B cell (primary cell): Measurements from ENCODE around the gene KIF1A. TPM values are rescaled to one million over a fixed set of nuclear protein-coding genes. Genes with fewer than 3 reads are reported as not detected.

Experiments
- ATAC-seq: fragments of 200-7000 bp; cut with Tn5 transposase; one replicate; pipeline ENCODE4 v1.10.0; 2021; ENCODE audit warnings: low read depth, mild to moderate bottlenecking, moderate number of reproducible peaks, moderate library complexity
- CTCF ChIA-PET: fragments of 350-600 bp; sonication (Branson Sonifier 250); formaldehyde crosslinking; loops from one replicate; lab custom pipeline; 2021; ENCODE audit warnings: antibody characterized with exemption, inconsistent platforms; lab: Charles Lee
- POLR2A ChIA-PET: fragments of 350-600 bp; sonication (Branson Sonifier 250); formaldehyde crosslinking; loops from one replicate; lab custom pipeline; 2021; ENCODE audit warnings: antibody characterized with exemption; lab: Charles Lee
- DNase-seq: peaks from one replicate; pipeline ENCODE4 v3.0.0; 2013
- H2AFZ ChIP-seq: 2 replicates; pipeline ENCODE4 v1.6.1; 2012; ENCODE audit warnings: mild to moderate bottlenecking, low read depth, low read length; ENCODE audit not compliant: insufficient read depth, poor library complexity, severe bottlenecking
- H3K27ac ChIP-seq, 2 donors: 1 replicate in 1 of 2; 2 replicates in 1 of 2; pipeline ENCODE4 v1.5.1; 2012 to 2013; ENCODE audit warnings: low read length in 2 of 2, mild to moderate bottlenecking in 2 of 2, moderate library complexity in 1 of 2
- H3K27me3 ChIP-seq, 4 experiments: fragments of 200-600 bp in 1 of 4; sonication (generic) in 1 of 4; replicated peaks in 1 of 4; 1 replicate in 2 of 4; 2 replicates in 2 of 4; pipeline versions ENCODE4 v1.6.1 to v1.7.0; 2013 to 2016; ENCODE audit warnings: low read length in 3 of 4, mild to moderate bottlenecking in 2 of 4, mixed read lengths in 1 of 4, moderate library complexity in 1 of 4; ENCODE audit not compliant: insufficient read depth in 4 of 4, control insufficient read depth in 3 of 4; ENCODE audit errors: control extremely low read depth in 1 of 4
- H3K36me3 ChIP-seq, 2 experiments: replicated peaks in 1 of 2; 1 replicate in 1 of 2; 2 replicates in 1 of 2; pipeline versions ENCODE4 v1.6.1 to v1.7.1; 2013; ENCODE audit warnings: low read length in 1 of 2; ENCODE audit not compliant: insufficient read depth in 2 of 2, control insufficient read depth in 1 of 2; ENCODE audit errors: control extremely low read depth in 1 of 2, extremely low read depth in 1 of 2
- H3K4me1 ChIP-seq, 2 donors: fragments of 200-600 bp in 1 of 2; sonication (generic) in 1 of 2; 1 replicate in 1 of 2; 2 replicates in 1 of 2; pipeline versions ENCODE4 v1.5.1 to v1.6.1; 2013 to 2017; ENCODE audit warnings: low read length in 2 of 2; ENCODE audit not compliant: control insufficient read depth in 2 of 2, insufficient read depth in 2 of 2
- H3K4me2 ChIP-seq: replicated peaks from 2 replicates; pipeline ENCODE3; 2012; ENCODE audit warnings: mild to moderate bottlenecking, low read depth, low read length; ENCODE audit not compliant: poor library complexity, severe bottlenecking
- H3K4me3 ChIP-seq, 5 experiments: fragments of 200-600 bp in 1 of 5; sonication (generic) in 1 of 5; 1 replicate in 3 of 5; 2 replicates in 2 of 5; pipeline versions ENCODE4 v1.5.1 to v1.7.0; 2011 to 2016; ENCODE audit warnings: low read length in 4 of 5, mild to moderate bottlenecking in 4 of 5, low read depth in 2 of 5, control low read depth in 1 of 5, moderate library complexity in 1 of 5; ENCODE audit not compliant: insufficient read depth in 1 of 5; ENCODE audit errors: control extremely low read depth in 1 of 5, extremely low read depth in 1 of 5
- H3K79me2 ChIP-seq: fragments of 200-600 bp; sonication (generic); one replicate; pipeline ENCODE4 v1.6.0; 2016; ENCODE audit warnings: low read length; ENCODE audit not compliant: control insufficient read depth, insufficient read depth
- H3K9ac ChIP-seq: fragments of 200-600 bp; sonication (generic); 2 replicates; pipeline ENCODE4 v1.6.1; 2017; ENCODE audit warnings: mild to moderate bottlenecking, low read length, moderate library complexity
- H3K9me3 ChIP-seq, 3 donors: one replicate each; pipeline versions ENCODE4 v1.6.1 to v1.7.1; 2013; ENCODE audit warnings: low read length in 2 of 3; ENCODE audit not compliant: control insufficient read depth in 2 of 3, insufficient read depth in 1 of 3; ENCODE audit errors: control extremely low read depth in 1 of 3
- H4K20me1 ChIP-seq: 2 replicates; pipeline ENCODE4 v1.6.0; 2012; ENCODE audit warnings: mild to moderate bottlenecking, low read length; ENCODE audit not compliant: insufficient read depth, control insufficient read depth, poor library complexity, severe bottlenecking
- H3K27ac Mint-ChIP-seq: one replicate; pipeline ENCODE4 v1.8.0; 2021; ENCODE audit warnings: mixed read lengths
- H3K27me3 Mint-ChIP-seq: one replicate; pipeline ENCODE4 v1.8.0; 2021; ENCODE audit warnings: mixed read lengths
- H3K4me1 Mint-ChIP-seq: one replicate; pipeline ENCODE4 v1.8.0; 2021; ENCODE audit warnings: mixed read lengths
- H3K4me3 Mint-ChIP-seq: one replicate; pipeline ENCODE4 v1.8.0; 2021; ENCODE audit warnings: mixed read lengths
- H3K9me3 Mint-ChIP-seq: one replicate; pipeline ENCODE4 v1.8.0; 2022; ENCODE audit warnings: mixed read lengths; ENCODE audit not compliant: insufficient read depth
- EZH2 ChIP-seq: IDR thresholded peaks from 2 replicates; pipeline ENCODE4 v1.6.1; 2012; ENCODE audit warnings: borderline replicate concordance, low read depth, mild to moderate bottlenecking, moderate library complexity, low read length; ENCODE audit not compliant: insufficient read depth, poor library complexity, severe bottlenecking
- WGBS: methylation state at CpG from one replicate; pipeline ENCODE4 v1.1.5; 2013; ENCODE audit warnings: missing lambda C conversion rate; ENCODE audit not compliant: insufficient coverage; 5-methylcytosine and 5-hydroxymethylcytosine counted together
- intact Hi-C: fragments of 100-400 bp; cut with micrococcal nuclease; formaldehyde crosslinking; loops from one replicate; pipeline ENCODE4 v1.10.0; 2022
- polyA plus RNA-seq: library from polyadenylated mRNA; depleted of rRNA; stranded (reverse); fragments of >200 nt; gene quantifications from 2 replicates; pipeline ENCODE4 v1.2.3, GENCODE V29; 2012
- total RNA-seq, 2 donors: library from RNA; stranded (reverse); fragments of 120-200 nt in 1 of 2; gene quantifications; 1 replicate in 1 of 2; 2 replicates in 1 of 2; pipeline versions ENCODE4 v1.2.3 to v1.2.4, GENCODE V29; 2013 to 2022
- TF ChIP-seq, protein P1 (sequence below): fragments of 200-600 bp; IDR thresholded peaks from one replicate; pipeline ENCODE4 v1.8.0; 2022; ENCODE audit warnings: antibody characterized with exemption, mild to moderate bottlenecking

Gene KIF1A
- total and polyA plus RNA-seq, 2 donors (not counting 1 experiment from before 2014, with no cell fraction given), result not detected

DNA sequence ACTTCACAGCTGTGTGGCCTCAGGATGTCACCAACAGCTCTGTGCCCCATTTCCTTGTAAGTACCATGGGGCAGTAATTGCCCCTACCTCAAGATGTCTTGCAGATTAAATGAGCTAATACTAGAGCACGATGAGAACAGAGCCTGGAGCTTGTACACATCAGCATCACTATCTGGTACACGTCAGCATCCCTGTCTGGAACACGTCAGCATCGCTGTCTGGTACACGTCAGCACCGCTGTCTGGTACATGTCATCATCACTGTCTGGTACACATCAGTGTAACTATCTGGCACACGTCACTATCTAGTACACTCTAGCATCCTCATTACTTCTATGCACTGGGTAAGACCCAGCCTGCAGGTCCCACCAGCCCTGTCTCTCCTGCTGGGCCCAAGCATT, 91.2 kb downstream of the KIF1A start:
- intact Hi-C loops, result no loop called here
- ChIA-PET POLR2A (no interaction called here), CTCF (no interaction called here)
- 91% methylated on average over 7 of the region's 7 CpGs for WGBS
- Histone ChIP-seq H3K9ac (no peak overlapping the region), H3K27ac (no peak overlapping the region), H4K20me1 (no peaks in the 10 kb centered on the region), H3K27me3 (peaks cover 0 to 7% (median 0%) of the 10 kb centered on the region in 4 experiments), H3K4me1 (no peaks in the 10 kb centered on the region), H3K36me3 (no peaks in the 10 kb centered on the region), H3K4me2 (no peak overlapping the region), H3K79me2 (no peaks in the 10 kb centered on the region), H3K9me3 (no peaks in the 10 kb centered on the region), H2AFZ (no peak overlapping the region), H3K4me3 (no peak overlapping the region)
- ATAC-seq, result no peak
- Mint-ChIP-seq H3K27me3 (peaks cover 7% of the 10 kb centered on the region), H3K9me3 (no peaks in the 10 kb centered on the region), H3K27ac (no peak overlapping the region), H3K4me3 (no peak overlapping the region), H3K4me1 (no peaks in the 10 kb centered on the region)
- no peak for DNase-seq
- TF ChIP-seq EZH2, result no peak
- TF ChIP-seq, protein P1, sequence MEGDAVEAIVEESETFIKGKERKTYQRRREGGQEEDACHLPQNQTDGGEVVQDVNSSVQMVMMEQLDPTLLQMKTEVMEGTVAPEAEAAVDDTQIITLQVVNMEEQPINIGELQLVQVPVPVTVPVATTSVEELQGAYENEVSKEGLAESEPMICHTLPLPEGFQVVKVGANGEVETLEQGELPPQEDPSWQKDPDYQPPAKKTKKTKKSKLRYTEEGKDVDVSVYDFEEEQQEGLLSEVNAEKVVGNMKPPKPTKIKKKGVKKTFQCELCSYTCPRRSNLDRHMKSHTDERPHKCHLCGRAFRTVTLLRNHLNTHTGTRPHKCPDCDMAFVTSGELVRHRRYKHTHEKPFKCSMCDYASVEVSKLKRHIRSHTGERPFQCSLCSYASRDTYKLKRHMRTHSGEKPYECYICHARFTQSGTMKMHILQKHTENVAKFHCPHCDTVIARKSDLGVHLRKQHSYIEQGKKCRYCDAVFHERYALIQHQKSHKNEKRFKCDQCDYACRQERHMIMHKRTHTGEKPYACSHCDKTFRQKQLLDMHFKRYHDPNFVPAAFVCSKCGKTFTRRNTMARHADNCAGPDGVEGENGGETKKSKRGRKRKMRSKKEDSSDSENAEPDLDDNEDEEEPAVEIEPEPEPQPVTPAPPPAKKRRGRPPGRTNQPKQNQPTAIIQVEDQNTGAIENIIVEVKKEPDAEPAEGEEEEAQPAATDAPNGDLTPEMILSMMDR, result no peak

DNA sequence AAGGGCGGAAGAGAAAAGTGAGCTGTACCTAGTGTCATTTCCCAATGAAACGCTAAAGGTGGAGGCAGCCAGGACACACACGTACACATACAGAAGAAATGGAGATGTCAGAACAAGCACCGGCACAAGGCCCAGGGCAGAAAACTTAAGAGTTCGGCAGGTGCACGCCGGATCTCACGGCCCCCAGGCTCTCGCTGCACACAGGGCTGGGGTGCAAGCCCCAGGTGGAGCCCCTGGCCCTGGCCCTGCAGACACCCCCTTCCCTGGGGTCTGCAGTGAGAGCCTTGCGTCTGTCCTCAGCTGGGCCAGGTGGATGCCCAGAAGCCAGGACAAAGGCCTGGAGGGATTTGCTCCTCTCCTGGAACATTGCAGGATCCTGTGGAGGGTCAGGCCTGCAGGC, 91.7 kb downstream of the KIF1A start:
- 96% methylated on average over 10 of the region's 10 CpGs for WGBS
- H3K4me3 ChIP-seq, result no peak overlapping the region
- Mint-ChIP-seq H3K27me3 (peaks cover 7% of the 10 kb centered on the region), H3K4me3 (no peak overlapping the region), H3K9me3 (no peaks in the 10 kb centered on the region), H3K4me1 (no peaks in the 10 kb centered on the region), H3K27ac (no peak overlapping the region)
- no peaks in the 10 kb centered on the region for H4K20me1 ChIP-seq
- no peaks in the 10 kb centered on the region for H3K4me1 ChIP-seq
- H3K79me2 ChIP-seq, result no peaks in the 10 kb centered on the region
- intact Hi-C loops, result no loop called here
- H3K4me2 ChIP-seq, result no peak overlapping the region
- TF ChIP-seq, protein P1, result no peak
- TF ChIP-seq EZH2, result no peak
- no peaks in the 10 kb centered on the region for H3K9me3 ChIP-seq
- H3K27ac ChIP-seq, result no peak overlapping the region
- POLR2A ChIA-PET, result no interaction called here
- CTCF ChIA-PET, result no interaction called here
- ATAC-seq (no peak), DNase-seq (no peak)
- H3K9ac ChIP-seq, result no peak overlapping the region
- no peaks in the 10 kb centered on the region for H3K36me3 ChIP-seq
- H3K27me3 ChIP-seq, result peaks cover 0 to 7% (median 0%) of the 10 kb centered on the region in 4 experiments
- no peak overlapping the region for H2AFZ ChIP-seq
